ENCODE results near the gene CTDSPL2. TPM values are rescaled to one million over a fixed set of nuclear protein-coding genes. Genes with fewer than 3 reads are reported as not detected.

Gene CTDSPL2
- total RNA-seq, 3 donors from 2014 or later (not counting 1 experiment from before 2014, with no cell fraction given), result 89.5 to 108 (median 96.5) TPM

DNA sequence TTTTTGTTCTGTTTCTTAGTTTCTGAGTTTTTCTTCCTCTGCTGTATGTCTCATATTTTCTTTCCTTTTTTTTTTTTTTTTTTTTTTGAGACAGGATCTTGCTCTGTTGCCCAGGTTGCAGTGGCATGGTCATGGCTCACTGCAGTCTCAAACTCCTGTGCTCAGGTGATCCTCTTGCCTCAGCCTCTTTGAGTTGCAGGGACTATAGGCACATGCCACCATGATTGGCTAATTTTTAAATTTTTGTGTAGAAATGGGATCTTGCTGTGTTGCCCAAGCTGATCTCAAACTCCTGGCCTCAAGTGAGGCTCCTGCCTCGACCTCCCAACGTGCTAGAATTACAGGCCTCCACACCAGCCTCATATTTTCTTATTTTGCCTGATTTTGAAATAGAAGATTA lies 51.9 kb downstream of the CTDSPL2 start:
- no peaks in the 10 kb centered on the region for H3K9me3 ChIP-seq (ENCODE audit: control insufficient read depth, insufficient read depth, low read length)
- Mint-ChIP-seq H3K4me3 (no peak overlapping the region), H3K27ac (peak overlapping the region in 1 of 2 donors; percentile 51), H3K36me3 (no peaks in the 10 kb centered on the region), H3K4me1 (peaks cover 23 to 24% of the 10 kb centered on the region in 2 donors), H3K9me3 (no peaks in the 10 kb centered on the region), H3K27me3 (ENCODE audit: low read depth in 2 of 2) (no peaks in the 10 kb centered on the region)
- TF ChIP-seq, protein P1, sequence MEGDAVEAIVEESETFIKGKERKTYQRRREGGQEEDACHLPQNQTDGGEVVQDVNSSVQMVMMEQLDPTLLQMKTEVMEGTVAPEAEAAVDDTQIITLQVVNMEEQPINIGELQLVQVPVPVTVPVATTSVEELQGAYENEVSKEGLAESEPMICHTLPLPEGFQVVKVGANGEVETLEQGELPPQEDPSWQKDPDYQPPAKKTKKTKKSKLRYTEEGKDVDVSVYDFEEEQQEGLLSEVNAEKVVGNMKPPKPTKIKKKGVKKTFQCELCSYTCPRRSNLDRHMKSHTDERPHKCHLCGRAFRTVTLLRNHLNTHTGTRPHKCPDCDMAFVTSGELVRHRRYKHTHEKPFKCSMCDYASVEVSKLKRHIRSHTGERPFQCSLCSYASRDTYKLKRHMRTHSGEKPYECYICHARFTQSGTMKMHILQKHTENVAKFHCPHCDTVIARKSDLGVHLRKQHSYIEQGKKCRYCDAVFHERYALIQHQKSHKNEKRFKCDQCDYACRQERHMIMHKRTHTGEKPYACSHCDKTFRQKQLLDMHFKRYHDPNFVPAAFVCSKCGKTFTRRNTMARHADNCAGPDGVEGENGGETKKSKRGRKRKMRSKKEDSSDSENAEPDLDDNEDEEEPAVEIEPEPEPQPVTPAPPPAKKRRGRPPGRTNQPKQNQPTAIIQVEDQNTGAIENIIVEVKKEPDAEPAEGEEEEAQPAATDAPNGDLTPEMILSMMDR (IDR thresholded peaks at IDR 0.05), result no peak
- WGBS (ENCODE audit: insufficient coverage), result no CpG with 5 or more reads among the region's 2 CpGs
- no peaks in the 10 kb centered on the region for H3K36me3 ChIP-seq (ENCODE audit: control insufficient read depth, insufficient read depth, low read length)
- ATAC-seq (no peak), DNase-seq (no peak)
- intact Hi-C loops (cut with micrococcal nuclease), result no loop called here
- H3K4me1 ChIP-seq (ENCODE audit: control insufficient read depth, insufficient read depth, low read length), result no peaks in the 10 kb centered on the region
- no peak overlapping the region for H3K4me3 ChIP-seq (ENCODE audit: low read length)
- no peak overlapping the region for H3K27ac ChIP-seq (ENCODE audit: low read length)
- H3K27me3 ChIP-seq (ENCODE audit: control insufficient read depth, insufficient read depth, low read length), result no peaks in the 10 kb centered on the region

DNA sequence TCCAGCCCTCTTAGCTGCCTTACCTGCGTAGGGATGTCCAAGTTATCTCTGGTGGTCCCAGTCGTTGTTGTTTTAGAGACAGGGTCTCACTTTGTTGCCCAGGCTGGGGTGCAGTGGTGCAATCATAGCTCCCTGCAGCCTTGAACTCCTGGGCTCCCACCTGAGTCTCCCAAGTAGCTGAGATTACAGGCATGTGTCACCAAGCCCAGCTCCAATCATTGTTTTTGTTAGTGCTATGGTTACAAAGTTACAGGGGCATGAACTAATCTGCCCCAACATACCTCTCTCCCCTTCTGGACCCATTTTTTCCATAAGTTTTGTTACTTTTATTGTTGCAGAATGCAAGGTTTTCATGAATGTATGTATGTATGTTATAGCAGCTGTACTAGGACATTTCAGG lies 54.7 kb downstream of the CTDSPL2 start:
- ATAC-seq (no peak), DNase-seq (no peak)
- peaks cover 24% of the 10 kb centered on the region in 2 donors for H3K4me1 Mint-ChIP-seq
- no peaks in the 10 kb centered on the region for H3K27me3 Mint-ChIP-seq (ENCODE audit: low read depth in 2 of 2)
- Histone ChIP-seq H3K4me3 (ENCODE audit: low read length) (no peak overlapping the region), H3K9me3 (ENCODE audit: control insufficient read depth, insufficient read depth, low read length) (no peaks in the 10 kb centered on the region), H3K27ac (ENCODE audit: low read length) (no peak overlapping the region), H3K27me3 (ENCODE audit: control insufficient read depth, insufficient read depth, low read length) (no peaks in the 10 kb centered on the region), H3K4me1 (ENCODE audit: control insufficient read depth, insufficient read depth, low read length) (no peaks in the 10 kb centered on the region), H3K36me3 (ENCODE audit: control insufficient read depth, insufficient read depth, low read length) (peaks cover 12% of the 10 kb centered on the region)
- TF ChIP-seq, protein P1 (IDR thresholded peaks at IDR 0.05), result no peak
- H3K36me3 Mint-ChIP-seq, result no peaks in the 10 kb centered on the region
- H3K9me3 Mint-ChIP-seq, result no peaks in the 10 kb centered on the region
- H3K27ac Mint-ChIP-seq, result no peak overlapping the region
- 100% methylated on average over 2 of the region's 2 CpGs for WGBS (ENCODE audit: insufficient coverage)
- H3K4me3 Mint-ChIP-seq, result no peak overlapping the region
- intact Hi-C loops (cut with micrococcal nuclease), result loop anchor here (10.0 kb wide), 1 partner anchor 157 kb away; no protein-coding TSS in a partner anchor

DNA sequence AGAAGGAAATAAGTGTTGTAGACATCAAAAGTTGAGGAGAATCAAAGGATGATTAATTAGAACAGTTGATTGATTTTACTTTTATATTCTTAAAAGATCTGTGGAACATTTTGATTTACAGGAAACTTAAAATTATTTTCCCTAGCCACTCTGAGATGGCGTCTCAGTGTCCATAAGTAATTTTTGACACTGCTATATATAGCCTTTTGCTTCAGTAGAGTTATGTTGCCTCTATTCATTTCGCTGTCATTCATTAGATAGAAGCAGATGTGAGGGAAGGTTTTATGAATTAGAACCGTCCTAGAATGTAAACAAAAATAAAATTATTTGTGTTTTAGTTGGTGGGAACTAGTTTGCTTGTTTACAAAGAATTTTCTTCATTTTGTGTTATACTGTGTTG lies 58.5 kb downstream of the CTDSPL2 start:
- peaks cover 32% of the 10 kb centered on the region for H3K36me3 ChIP-seq (ENCODE audit: control insufficient read depth, insufficient read depth, low read length)
- Mint-ChIP-seq H3K27me3 (ENCODE audit: low read depth in 2 of 2) (no peaks in the 10 kb centered on the region), H3K27ac (no peak overlapping the region), H3K36me3 (no peaks in the 10 kb centered on the region), H3K4me3 (no peak overlapping the region), H3K9me3 (no peaks in the 10 kb centered on the region), H3K4me1 (peaks cover 16 to 17% of the 10 kb centered on the region in 2 donors)
- H3K9me3 ChIP-seq (ENCODE audit: control insufficient read depth, insufficient read depth, low read length), result no peaks in the 10 kb centered on the region
- intact Hi-C loops (cut with micrococcal nuclease), result loop anchor here (10.0 kb wide), 1 partner anchor 161 kb away; no protein-coding TSS in a partner anchor
- ATAC-seq (no peak), DNase-seq (no peak)
- no peak overlapping the region for H3K4me3 ChIP-seq (ENCODE audit: low read length)
- no peaks in the 10 kb centered on the region for H3K4me1 ChIP-seq (ENCODE audit: control insufficient read depth, insufficient read depth, low read length)
- H3K27me3 ChIP-seq (ENCODE audit: control insufficient read depth, insufficient read depth, low read length), result no peaks in the 10 kb centered on the region
- 90% methylated on average over 3 of the region's 3 CpGs for WGBS (ENCODE audit: insufficient coverage)
- H3K27ac ChIP-seq (ENCODE audit: low read length), result no peak overlapping the region
- TF ChIP-seq, protein P1 (IDR thresholded peaks at IDR 0.05), result no peak

DNA sequence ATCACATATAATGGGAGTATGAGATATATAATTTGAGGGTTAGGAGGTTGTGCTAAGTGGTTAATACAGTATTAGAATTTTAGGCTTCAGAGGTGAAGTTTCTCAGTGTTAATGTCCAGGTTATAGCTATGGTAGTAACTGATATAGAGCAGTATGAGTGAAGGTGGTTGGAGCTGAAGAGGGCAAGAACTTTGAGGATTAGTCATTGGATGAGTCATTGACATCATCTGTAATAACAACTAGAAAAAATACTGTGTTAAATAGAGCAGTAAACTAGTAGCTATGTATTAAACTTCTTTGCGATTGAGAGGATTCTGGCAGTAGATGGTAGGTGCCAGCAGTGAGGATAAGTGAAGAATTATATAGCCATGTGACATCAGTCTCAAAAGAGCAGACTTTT lies 62.0 kb downstream of the CTDSPL2 start:
- H3K36me3 Mint-ChIP-seq, result peaks cover 6% of the 10 kb centered on the region
- H3K4me3 ChIP-seq (ENCODE audit: low read length), result no peak overlapping the region
- peak in 1 of 3 donors; percentile 58 for ATAC-seq
- intact Hi-C loops (cut with micrococcal nuclease), result loop anchor here (10.0 kb wide), 1 partner anchor 165 kb away; no protein-coding TSS in a partner anchor
- no peaks in the 10 kb centered on the region for H3K9me3 Mint-ChIP-seq
- H3K27me3 Mint-ChIP-seq (ENCODE audit: low read depth in 2 of 2), result no peaks in the 10 kb centered on the region
- peaks cover 49% of the 10 kb centered on the region for H3K36me3 ChIP-seq (ENCODE audit: control insufficient read depth, insufficient read depth, low read length)
- peak overlapping the region; percentile 16 to 17 for H3K27ac Mint-ChIP-seq
- TF ChIP-seq, protein P1 (IDR thresholded peaks at IDR 0.05), result no peak
- WGBS (ENCODE audit: insufficient coverage), result 95% methylated on average over 1 of the region's 1 CpG
- no peak for DNase-seq
- H3K4me1 ChIP-seq (ENCODE audit: control insufficient read depth, insufficient read depth, low read length), result no peaks in the 10 kb centered on the region
- no peaks in the 10 kb centered on the region for H3K9me3 ChIP-seq (ENCODE audit: control insufficient read depth, insufficient read depth, low read length)
- H3K27ac ChIP-seq (ENCODE audit: low read length), result no peak overlapping the region
- H3K4me1 Mint-ChIP-seq, result peaks cover 6 to 13% of the 10 kb centered on the region in 2 donors
- H3K4me3 Mint-ChIP-seq, result no peak overlapping the region
- H3K27me3 ChIP-seq (ENCODE audit: control insufficient read depth, insufficient read depth, low read length), result no peaks in the 10 kb centered on the region

Measured in natural killer cell (primary cell).